HFFc6 (cell line): Measurements from ENCODE around the gene PCDHGA1. TPM values are rescaled to one million over a fixed set of nuclear protein-coding genes. Genes with fewer than 3 reads are reported as not detected.
A peak's percentile ranks its signal among the peaks of the same experiment; 100 is the strongest.
"Not testable (repeated sequence)": the region's sequence is repeated elsewhere in the genome, so short reads cannot be mapped to it uniquely, and the experiment has no call there.

Experiments used
- DNase-seq: peaks from one replicate; pipeline ENCODE4 v3.0.0-alpha.2; 2018
- H3K27ac Mint-ChIP-seq: 2 replicates; pipeline ENCODE4 v1.8.0; 2020; ENCODE audit warnings: mild to moderate bottlenecking, mixed read lengths
- H3K27me3 Mint-ChIP-seq: 2 replicates; pipeline ENCODE4 v1.8.0; 2021; ENCODE audit warnings: mild to moderate bottlenecking, moderate library complexity, mixed read lengths; ENCODE audit not compliant: insufficient read depth
- H3K36me3 Mint-ChIP-seq: 2 replicates; pipeline ENCODE4 v1.8.0; 2021; ENCODE audit warnings: low read depth, mixed read lengths
- H3K4me1 Mint-ChIP-seq: 2 replicates; pipeline ENCODE4 v1.8.0; 2020; ENCODE audit warnings: low read depth, mixed read lengths
- H3K4me3 Mint-ChIP-seq: 2 replicates; pipeline ENCODE4 v1.8.0; 2020; ENCODE audit warnings: mild to moderate bottlenecking, moderate library complexity, mixed read lengths
- H3K9me3 Mint-ChIP-seq: 2 replicates; pipeline ENCODE4 v1.8.0; 2020; ENCODE audit warnings: mild to moderate bottlenecking, mixed read lengths
- CTCF ChIP-seq: fragments of 200-600 bp; sonication (generic); IDR thresholded peaks from 2 replicates; pipeline ENCODE4 v1.5.0; 2021; ENCODE audit warnings: antibody characterized with exemption, mild to moderate bottlenecking
- total RNA-seq, 6 experiments: library from RNA; stranded (reverse); fragmentation: NEBNext Ultra II Directional; extraction: Animal tissue kit (Norgen Biotek cat#: 25700); gene quantifications; 2 replicates in 1 of 6; 3 replicates in 5 of 6; pipeline ENCODE4 v1.2.3, GENCODE V29; 2021

Gene PCDHGA1
- total RNA-seq, 6 experiments from 2014 or later, result 0.91 to 1.6 (median 1.2) TPM

DNA sequence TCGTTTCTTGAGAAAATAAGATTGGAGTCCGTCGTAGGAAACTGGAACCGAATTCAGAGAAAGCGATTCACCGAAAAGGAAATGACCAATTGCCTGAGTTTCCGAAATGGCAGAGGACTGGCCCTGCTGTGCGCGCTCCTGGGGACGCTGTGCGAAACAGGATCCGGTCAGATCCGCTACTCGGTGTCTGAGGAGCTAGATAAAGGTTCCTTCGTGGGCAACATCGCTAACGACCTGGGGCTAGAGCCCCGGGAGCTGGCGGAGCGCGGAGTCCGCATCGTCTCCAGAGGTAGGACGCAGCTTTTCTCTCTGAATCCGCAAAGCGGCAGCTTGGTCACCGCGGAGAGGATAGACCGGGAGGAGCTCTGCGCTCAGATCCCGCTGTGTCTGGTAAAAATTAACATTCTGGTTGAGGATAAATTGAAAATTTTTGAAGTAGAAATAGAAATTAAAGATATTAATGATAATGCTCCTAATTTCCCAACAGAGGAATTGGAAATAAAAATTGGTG, 13.7 kb downstream of the PCDHGA1 start:
- Mint-ChIP-seq H3K27ac (peak overlapping the region; percentile 95), H3K4me3 (peak overlapping the region; percentile 91), H3K36me3 (peaks cover 27% of the 10 kb centered on the region), H3K4me1 (peaks cover 9% of the 10 kb centered on the region), H3K27me3 (peaks cover 2% of the 10 kb centered on the region), H3K9me3 (peaks cover 36% of the 10 kb centered on the region)
- peak; percentile 33; the same call in 1 of the 2 replicates for TF ChIP-seq CTCF
- DNase-seq, result no peak

GRCh38 chr5:141345327-141345726, 15.0 kb downstream of the PCDHGA1 start:
- no peak for DNase-seq
- Mint-ChIP-seq H3K4me1 (peaks cover 16% of the 10 kb centered on the region), H3K27me3 (peaks cover 4% of the 10 kb centered on the region), H3K36me3 (peaks cover 24% of the 10 kb centered on the region), H3K27ac (no peak overlapping the region), H3K9me3 (peaks cover 36% of the 10 kb centered on the region), H3K4me3 (no peak overlapping the region)
- TF ChIP-seq CTCF, result 0 out of 2 replicates have a peak, but pooled peaks have one; percentile 15

- peaks cover 41% of the 10 kb centered on the region for H3K9me3 Mint-ChIP-seq
- DNase-seq, H3K4me3 Mint-ChIP-seq, H3K27me3 Mint-ChIP-seq, H3K27ac Mint-ChIP-seq: not testable (repeated sequence)
- H3K36me3 Mint-ChIP-seq, result peaks cover 29% of the 10 kb centered on the region
- H3K4me1 Mint-ChIP-seq, result peaks cover 19% of the 10 kb centered on the region
Observed at GRCh38 chr5:141346017-141346416, 15.7 kb downstream of the PCDHGA1 start.

DNA sequence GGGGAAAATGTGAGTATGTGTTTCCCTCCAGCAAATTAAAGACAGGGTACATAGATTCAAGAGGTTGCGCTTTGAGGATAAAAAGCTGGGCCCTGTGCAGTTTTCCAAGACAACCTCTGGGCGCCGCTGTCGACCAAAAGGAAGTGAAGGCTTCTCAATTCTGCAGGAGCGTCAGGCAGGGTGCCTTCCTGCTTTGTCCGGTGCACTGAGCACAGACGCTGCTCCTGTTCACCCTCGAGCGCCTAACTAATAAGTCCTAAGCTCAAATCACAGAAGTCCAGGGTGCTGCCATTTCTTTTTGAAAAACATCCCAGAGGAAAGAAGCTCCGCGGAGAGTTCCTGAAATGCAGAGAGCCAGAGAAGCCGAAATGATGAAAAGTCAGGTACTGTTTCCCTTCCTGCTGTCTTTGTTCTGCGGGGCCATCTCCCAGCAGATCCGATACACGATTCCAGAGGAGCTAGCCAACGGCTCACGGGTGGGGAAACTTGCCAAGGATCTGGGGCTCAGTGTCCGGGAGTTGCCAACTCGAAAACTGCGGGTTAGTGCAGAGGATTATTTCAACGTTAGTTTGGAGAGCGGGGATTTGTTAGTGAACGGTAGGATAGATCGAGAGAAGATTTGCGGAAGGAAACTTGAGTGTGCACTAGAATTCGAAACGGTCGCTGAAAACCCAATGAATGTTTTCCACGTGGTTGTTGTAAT, 19.8 kb downstream of the PCDHGA1 start, which contains the start of gene PCDHGB1:
PCDHGB1 (plus strand) TSS at position 183 of the 703 bp plus-strand sequence; CDS start at position 345, 162 bp downstream.
- Mint-ChIP-seq H3K36me3 (peaks cover 33% of the 10 kb centered on the region), H3K4me3 (peak within 1 kb of the TSS; percentile 88), H3K9me3 (peaks cover 46% of the 10 kb centered on the region), H3K27me3 (peaks cover 9% of the 10 kb centered on the region), H3K4me1 (peaks cover 19% of the 10 kb centered on the region), H3K27ac (peak within 1 kb of the TSS; percentile 48)
- TF ChIP-seq CTCF, result peak; percentile 77
- peak; percentile 53 for DNase-seq

GRCh38 chr5:141351591-141351990, 21.3 kb downstream of the PCDHGA1 start:
- no peak for TF ChIP-seq CTCF
- Mint-ChIP-seq H3K9me3 (peaks cover 51% of the 10 kb centered on the region), H3K27ac (no peak overlapping the region), H3K4me1 (peaks cover 16% of the 10 kb centered on the region), H3K27me3 (peaks cover 9% of the 10 kb centered on the region), H3K36me3 (peaks cover 42% of the 10 kb centered on the region), H3K4me3 (no peak overlapping the region)
- no peak for DNase-seq

- H3K9me3 Mint-ChIP-seq, result peaks cover 56% of the 10 kb centered on the region
- H3K27me3 Mint-ChIP-seq, result peaks cover 9% of the 10 kb centered on the region
- TF ChIP-seq CTCF, result peak; percentile 83
- H3K4me3 Mint-ChIP-seq, result peak within 1 kb of the TSS; percentile 71
- peaks cover 13% of the 10 kb centered on the region for H3K4me1 Mint-ChIP-seq
- no peak within 1 kb of the TSS for H3K27ac Mint-ChIP-seq
- DNase-seq, result no peak
- peaks cover 45% of the 10 kb centered on the region for H3K36me3 Mint-ChIP-seq
Observed at GRCh38 chr5:141354900-141355469, 24.7 kb downstream of the PCDHGA1 start, which contains the start of gene PCDHGA4. Gene PCDHGA4 (plus strand): TSS chr5:141355021. CDS start chr5:141355108, 87 bp downstream.
